AG20443 (cell line): Measurements from ENCODE around the gene ANKRD53.

Experiments used
- DNase-seq: peaks from one replicate; pipeline ENCODE4 v3.0.0; 2012; ENCODE audit warnings: low spot score, mixed read lengths

ANKRD53 gene, protein sequence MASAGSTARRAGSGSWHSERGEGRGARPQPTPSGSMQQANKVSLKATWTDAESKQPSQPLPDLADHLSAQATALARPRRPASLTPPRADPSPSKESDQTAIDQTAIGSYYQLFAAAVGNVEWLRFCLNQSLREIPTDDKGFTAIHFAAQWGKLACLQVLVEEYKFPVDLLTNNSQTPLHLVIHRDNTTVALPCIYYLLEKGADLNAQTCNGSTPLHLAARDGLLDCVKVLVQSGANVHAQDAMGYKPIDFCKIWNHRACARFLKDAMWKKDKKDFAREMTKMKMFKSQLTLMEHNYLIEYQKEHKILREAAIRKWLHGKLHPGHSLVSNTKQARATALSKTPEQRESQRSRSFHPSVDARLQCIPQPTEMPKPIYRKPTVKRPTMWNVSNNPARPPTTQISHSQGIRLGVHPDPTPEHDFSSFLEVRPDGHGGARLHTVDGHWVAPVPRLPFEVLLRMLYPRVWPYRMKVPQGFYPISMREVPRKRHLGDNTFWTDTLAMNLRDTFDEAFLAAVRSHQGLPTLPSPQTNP

GRCh38 chr2:70978341-70979179 is at the start of gene ANKRD53:
Gene ANKRD53, plus strand, starts transcription at chr2:70978630. Its CDS starts 16 bp downstream, at chr2:70978646.
- peak; percentile 73 for DNase-seq

GRCh38 chr2:70930371-70931329 is 47.8 kb upstream of the ANKRD53 start:
- no peak for DNase-seq

DNA sequence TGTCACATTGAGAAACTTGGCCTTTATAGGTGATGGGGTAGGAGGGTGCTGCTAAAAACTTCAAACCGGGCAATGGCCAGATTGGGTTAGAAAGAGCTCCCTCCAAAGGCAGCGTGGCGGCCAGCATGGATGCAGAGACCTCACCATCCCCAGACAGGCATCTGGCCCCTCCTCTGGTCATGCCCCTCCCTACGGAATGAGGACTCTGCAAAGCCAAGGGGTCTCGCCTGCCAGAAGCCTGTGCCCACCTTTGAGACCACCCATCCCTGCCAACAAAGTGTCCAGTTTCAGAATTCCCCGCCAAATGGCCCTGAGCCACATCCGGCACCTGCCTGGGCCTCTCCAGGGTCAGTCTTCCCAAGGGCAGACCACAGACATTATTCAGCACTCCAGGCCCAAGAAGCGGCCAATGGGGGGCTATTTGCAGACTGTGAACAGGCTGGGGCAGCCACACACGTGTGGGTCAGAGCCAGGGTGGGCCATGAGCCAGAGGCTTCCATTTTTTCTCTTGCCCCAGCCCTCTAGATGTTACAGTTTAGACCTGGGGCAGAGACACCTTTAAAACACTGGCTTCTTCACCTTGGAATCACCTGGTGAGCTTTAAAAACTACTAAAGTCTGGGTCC is 46.9 kb upstream of the ANKRD53 start:
- no peak for DNase-seq

DNA sequence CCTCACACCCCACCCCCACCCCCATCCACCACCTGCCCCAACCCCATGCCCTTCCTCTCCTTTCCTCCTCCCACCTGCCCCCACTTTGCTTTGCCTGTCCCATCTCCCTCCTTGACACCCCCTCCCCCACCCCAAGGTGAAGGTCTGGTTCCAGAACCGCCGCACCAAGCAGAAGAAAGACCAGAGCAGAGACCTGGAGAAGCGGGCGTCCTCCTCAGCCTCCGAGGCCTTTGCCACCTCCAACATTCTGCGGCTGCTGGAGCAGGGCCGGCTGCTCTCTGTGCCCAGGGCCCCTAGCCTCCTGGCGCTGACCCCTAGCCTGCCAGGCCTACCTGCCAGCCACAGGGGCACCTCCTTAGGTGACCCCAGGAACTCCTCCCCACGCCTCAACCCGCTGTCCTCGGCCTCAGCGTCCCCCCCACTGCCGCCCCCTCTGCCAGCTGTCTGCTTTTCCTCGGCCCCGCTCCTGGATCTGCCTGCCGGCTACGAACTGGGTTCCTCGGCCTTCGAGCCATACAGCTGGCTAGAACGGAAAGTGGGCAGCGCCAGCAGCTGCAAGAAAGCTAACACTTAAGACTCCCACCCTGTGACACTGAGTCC is 45.7 kb upstream of the ANKRD53 start:
- DNase-seq = no peak

DNA sequence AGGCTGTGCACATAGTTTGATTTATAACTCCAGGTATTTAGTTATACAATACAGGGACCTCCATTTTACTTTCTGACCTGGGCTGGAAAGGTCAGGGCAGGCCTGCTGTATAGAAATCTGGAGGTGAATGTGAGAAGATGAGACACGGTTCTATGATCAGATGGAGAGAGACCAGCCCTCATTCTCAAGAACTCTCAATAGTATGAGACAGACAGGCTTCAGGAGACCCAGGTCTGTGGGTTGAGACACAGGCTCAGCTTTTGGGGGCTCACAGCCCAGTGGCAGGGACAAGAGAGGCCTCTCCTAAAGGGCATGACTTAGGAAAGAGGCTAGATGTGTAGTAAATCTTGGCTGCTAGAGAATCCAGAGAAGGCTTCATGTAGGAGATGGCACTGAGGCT is 43.4 kb upstream of the ANKRD53 start:
- DNase-seq = no peak

- DNase-seq = no peak
These were observed 42.8 kb upstream of the ANKRD53 start, which contains the start of gene ATP6V1B1 for GRCh38 chr2:70935468-70936164. Gene ATP6V1B1, plus strand, starts transcription at chr2:70935900. Its CDS starts 55 bp downstream, at chr2:70935955.

- DNase-seq = no peak
These were observed 42.1 kb upstream of the ANKRD53 start for GRCh38 chr2:70936165-70936978.

DNA sequence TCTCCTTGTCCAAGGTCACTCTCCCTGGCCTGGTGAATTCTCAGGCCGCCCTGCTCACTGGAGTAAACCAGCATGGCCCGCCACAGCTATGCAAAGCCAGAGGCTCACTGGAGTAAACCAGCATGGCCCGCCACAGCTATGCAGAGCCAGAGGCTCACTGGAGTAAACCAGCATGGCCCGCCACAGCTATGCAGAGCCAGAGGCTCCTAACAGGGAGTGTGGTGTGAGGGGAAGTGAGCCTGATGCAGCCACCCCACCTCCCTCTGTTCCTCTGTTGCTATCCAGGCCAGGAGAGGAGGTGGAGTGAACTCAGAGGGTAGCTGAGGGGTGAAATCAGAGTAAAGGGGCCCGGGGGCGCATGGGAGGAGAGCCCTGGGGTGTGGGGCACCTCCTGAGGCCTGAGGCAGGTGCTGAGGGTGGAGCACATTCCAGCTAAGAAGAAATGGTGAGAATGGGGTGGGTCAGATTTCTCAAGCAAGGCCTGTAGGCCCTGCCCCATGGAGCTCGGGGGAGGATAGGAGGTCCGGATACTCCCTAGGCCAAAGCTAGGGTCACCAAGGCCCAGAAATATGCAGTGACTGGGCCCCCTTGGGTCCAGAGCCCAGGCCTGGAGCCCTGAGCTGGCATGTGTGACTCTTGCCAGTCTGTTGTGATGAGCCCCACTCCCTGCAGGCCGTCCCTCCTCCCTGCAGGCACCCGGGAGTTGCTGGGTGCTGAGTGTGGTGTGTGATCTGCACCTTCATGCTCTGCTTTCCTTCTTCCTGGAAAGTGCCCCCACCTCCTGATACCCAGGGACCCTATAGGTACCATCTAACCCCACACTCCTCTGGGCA is 41.2 kb upstream of the ANKRD53 start:
- no peak for DNase-seq

- DNase-seq = no peak
These were observed 40.4 kb upstream of the ANKRD53 start for GRCh38 chr2:70937866-70938585.

GRCh38 chr2:70938586-70938950 is 39.9 kb upstream of the ANKRD53 start:
- no peak for DNase-seq

DNA sequence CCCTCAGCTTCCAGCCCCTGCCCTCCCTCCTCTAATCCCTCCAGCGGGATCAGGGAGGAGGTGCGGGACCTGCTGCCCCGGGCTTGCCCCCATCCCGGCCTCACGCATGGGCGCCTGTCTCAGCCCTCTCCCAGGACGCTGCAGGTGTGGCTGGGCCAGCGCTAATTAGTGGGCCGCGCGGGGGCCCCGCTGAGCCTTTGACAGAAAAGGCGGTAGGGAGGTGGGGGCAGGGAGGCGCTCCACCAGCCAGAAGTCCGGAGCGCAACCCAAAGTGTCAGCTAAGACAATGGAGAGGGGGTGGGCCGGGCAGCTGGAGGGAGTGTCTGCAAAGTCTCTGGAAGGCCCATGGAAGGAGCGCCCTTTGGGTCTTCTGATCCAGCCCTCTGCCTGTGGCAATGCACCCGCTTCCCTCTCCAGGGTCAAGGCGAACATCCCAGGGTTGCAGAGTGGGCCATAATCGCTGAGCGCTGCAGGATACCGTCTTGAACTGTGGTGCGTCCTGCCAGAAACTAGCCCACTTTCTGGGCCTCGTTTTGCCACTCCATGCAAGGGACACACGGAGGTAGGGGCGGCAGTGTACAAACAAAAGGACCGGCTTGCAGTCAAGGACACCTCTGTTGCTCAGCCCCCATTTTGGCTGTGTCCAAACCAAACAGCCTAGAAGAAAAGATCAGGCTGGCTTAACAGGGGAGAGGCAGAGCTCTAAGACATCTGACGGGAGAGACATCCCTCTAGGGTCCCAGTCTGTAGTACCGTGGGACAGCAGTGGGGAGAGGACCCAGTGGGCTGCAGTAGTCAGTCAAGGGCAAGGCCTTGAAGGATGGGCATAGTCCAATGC is 39.2 kb upstream of the ANKRD53 start:
- DNase-seq = no peak

GRCh38 chr2:70939839-70940580 is 38.4 kb upstream of the ANKRD53 start:
- no peak for DNase-seq

- DNase-seq = no peak
These were observed 37.2 kb upstream of the ANKRD53 start for GRCh38 chr2:70941186-70941585.

- DNase-seq = no peak
These were observed 36.7 kb upstream of the ANKRD53 start for GRCh38 chr2:70941701-70942100.

DNA sequence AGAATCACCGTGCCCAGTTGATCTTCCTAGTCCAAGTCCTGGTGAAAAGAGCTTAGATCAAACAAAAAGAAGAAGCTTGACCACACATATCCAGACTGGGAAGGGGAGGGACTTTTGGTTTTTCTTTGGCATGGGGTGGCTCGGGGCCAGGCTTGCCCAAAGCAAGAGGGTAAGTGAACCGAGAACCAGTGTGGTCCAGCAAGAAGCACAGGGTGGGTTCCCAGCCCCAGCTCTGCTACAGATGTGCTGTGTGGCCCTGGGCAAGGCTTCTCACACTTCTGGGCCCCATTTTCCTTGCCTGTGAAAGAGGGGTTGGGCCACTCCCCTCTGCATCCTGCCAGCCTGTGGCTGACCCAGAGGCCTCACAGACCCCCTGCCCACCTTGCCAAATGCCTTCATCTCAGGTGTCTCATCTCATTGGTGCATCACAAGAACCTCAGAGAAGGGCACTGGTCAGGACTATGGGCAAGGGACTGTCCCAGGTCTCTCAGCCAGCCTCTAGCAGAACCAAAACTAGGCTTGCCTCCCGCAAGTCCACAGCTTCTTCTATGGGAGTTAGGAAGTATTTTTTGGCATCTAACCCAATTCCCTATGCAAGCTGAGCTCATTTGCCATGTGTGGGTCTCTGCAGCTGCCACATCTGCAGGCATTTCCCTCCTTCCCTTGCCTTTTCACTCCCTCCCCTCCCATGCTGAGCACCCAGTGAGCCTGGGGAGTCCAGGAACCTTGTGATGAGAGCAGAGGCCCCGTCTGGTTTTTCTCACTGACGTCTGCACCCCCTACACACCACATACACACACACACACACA is 35.8 kb upstream of the ANKRD53 start:
- DNase-seq = no peak
